Measurements from ENCODE around the gene SCGB1D4.

The SCGB1D4 gene

GRCh38 chr11:62267050-62267449 is 31.8 kb downstream of the SCGB1D4 start:
- Histone ChIP-seq H3K4me3 (ENCODE audit: low read depth, low read length) (no peak overlapping the region), H3K36me3 (ENCODE audit: control insufficient read depth in 2 of 2, insufficient read depth in 1 of 2, low read length in 2 of 2) (no peaks in the 10 kb centered on the region), H3K27ac (ENCODE audit: extremely low read depth, low read depth, low read length) (no peak overlapping the region), H3K4me1 (ENCODE audit: control insufficient read depth, insufficient read depth, low read length) (no peaks in the 10 kb centered on the region), H3K9me3 (ENCODE audit: control insufficient read depth, insufficient read depth, low read depth, low read length) (no peaks in the 10 kb centered on the region)
- ChIA-PET CTCF (interaction anchor here (0.8 kb wide), 1 partner anchor 47 kb away, joined by 3 read pairs; no protein-coding TSS in a partner anchor), POLR2A (no interaction called here)
- TF ChIP-seq ZNF112 (tag by site-specific recombination; IDR thresholded peaks at IDR 0.05) (no peak), ZNF433 (tag by site-specific recombination; IDR thresholded peaks at IDR 0.05; ENCODE audit: low read depth) (no peak), ZNF629 (tag by site-specific recombination; IDR thresholded peaks at IDR 0.05) (no peak), ZNF324 (tag by site-specific recombination; IDR thresholded peaks at IDR 0.05) (no peak), ZNF596 (tag by site-specific recombination; IDR thresholded peaks at IDR 0.05) (no peak), ZNF423 (tag by site-specific recombination; IDR thresholded peaks at IDR 0.05) (no peak), ZNF23 (tag by site-specific recombination; IDR thresholded peaks at IDR 0.05; ENCODE audit: borderline replicate concordance) (no peak), ZNF518A (tag by site-specific recombination; conservative IDR thresholded peaks at IDR 0.05; ENCODE audit: low read depth) (no peak), RBAK (tag by site-specific recombination; IDR thresholded peaks at IDR 0.05) (no peak), SCRT2 (tag by site-specific recombination; IDR thresholded peaks at IDR 0.05) (no peak), ZFP37 (tag by site-specific recombination; IDR thresholded peaks at IDR 0.05) (no peak), ZBTB7A (tag by site-specific recombination; IDR thresholded peaks at IDR 0.05; ENCODE audit: low read depth) (no peak), ZNF184 (tag by site-specific recombination; IDR thresholded peaks at IDR 0.05) (no peak)
- TF ChIP-seq, protein P1, sequence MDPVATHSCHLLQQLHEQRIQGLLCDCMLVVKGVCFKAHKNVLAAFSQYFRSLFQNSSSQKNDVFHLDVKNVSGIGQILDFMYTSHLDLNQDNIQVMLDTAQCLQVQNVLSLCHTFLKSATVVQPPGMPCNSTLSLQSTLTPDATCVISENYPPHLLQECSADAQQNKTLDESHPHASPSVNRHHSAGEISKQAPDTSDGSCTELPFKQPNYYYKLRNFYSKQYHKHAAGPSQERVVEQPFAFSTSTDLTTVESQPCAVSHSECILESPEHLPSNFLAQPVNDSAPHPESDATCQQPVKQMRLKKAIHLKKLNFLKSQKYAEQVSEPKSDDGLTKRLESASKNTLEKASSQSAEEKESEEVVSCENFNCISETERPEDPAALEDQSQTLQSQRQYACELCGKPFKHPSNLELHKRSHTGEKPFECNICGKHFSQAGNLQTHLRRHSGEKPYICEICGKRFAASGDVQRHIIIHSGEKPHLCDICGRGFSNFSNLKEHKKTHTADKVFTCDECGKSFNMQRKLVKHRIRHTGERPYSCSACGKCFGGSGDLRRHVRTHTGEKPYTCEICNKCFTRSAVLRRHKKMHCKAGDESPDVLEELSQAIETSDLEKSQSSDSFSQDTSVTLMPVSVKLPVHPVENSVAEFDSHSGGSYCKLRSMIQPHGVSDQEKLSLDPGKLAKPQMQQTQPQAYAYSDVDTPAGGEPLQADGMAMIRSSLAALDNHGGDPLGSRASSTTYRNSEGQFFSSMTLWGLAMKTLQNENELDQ (tag by site-specific recombination; IDR thresholded peaks at IDR 0.05; ENCODE audit: low read depth) = no peak

- Histone ChIP-seq H3K36me3 (ENCODE audit: control insufficient read depth in 2 of 2, insufficient read depth in 1 of 2, low read length in 2 of 2) (no peaks in the 10 kb centered on the region), H3K27ac (ENCODE audit: extremely low read depth, low read depth, low read length) (no peak overlapping the region), H3K4me1 (ENCODE audit: control insufficient read depth, insufficient read depth, low read length) (no peaks in the 10 kb centered on the region), H3K9me3 (ENCODE audit: control insufficient read depth, insufficient read depth, low read depth, low read length) (no peaks in the 10 kb centered on the region), H3K4me3 (ENCODE audit: low read depth, low read length) (no peak overlapping the region)
- POLR2A ChIA-PET = no interaction called here
- no peak for TF ChIP-seq ZBTB20 (tag by site-specific recombination; IDR thresholded peaks at IDR 0.05)
- no peak for TF ChIP-seq ZNF274 (IDR thresholded peaks at IDR 0.05; ENCODE audit: low read length)
- TF ChIP-seq ZNF274 (tag by site-specific recombination; IDR thresholded peaks at IDR 0.05; ENCODE audit: borderline replicate concordance) = no peak
- TF ChIP-seq ZNF473 (tag by site-specific recombination; IDR thresholded peaks at IDR 0.05) = no peak
- TF ChIP-seq KLF10 (tag by site-specific recombination; IDR thresholded peaks at IDR 0.05) = no peak
- CTCF ChIA-PET = interaction anchor here (0.6 to 1.0 kb wide), 4 partner anchors 20 to 164 kb away, joined by 3 to 4 read pairs (median 3); no protein-coding TSS in a partner anchor
Observed at GRCh38 chr11:62266558-62266957, 32.3 kb downstream of the SCGB1D4 start.
